ENCODE measurements around the gene SERPINH1. TPM values are rescaled to one million over a fixed set of nuclear protein-coding genes. Genes with fewer than 3 reads are reported as not detected.

The SERPINH1 gene
- polyA plus RNA-seq, 3 donors, result 1.6 to 4.6 (median 2.1) TPM

DNA sequence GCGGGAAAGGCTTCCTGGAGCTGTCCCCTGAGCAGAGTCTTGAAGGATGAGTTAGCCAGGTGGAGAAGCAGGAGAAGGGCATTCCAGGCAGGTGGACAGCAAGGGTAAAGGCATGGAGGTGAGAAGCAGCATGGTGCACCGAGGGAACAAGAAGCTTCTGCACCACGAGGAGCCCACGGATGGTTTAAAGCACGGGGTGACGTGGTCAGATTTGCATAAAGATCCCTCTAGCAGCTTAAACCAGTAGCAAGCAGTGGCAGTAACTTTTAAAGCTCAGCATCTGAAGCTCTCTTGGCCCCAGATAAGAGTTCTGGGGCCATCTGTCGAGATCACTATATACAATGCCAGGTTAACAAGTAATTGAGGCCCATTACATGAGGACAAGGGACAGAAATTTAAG lies 36.8 kb downstream of the SERPINH1 start:
- Histone ChIP-seq H3K9ac (ENCODE audit: insufficient read depth, low read length, poor library complexity, severe bottlenecking) (no peak overlapping the region), H4K20me1 (ENCODE audit: insufficient read depth, low read length) (no peaks in the 10 kb centered on the region), H3K36me3 (replicated peaks in 1 of 2; ENCODE audit: control insufficient read depth in 1 of 2, insufficient read depth in 2 of 2, low read length in 2 of 2) (no peaks in the 10 kb centered on the region), H3K79me2 (ENCODE audit: insufficient read depth, low read length) (no peaks in the 10 kb centered on the region), H3K4me1 (ENCODE audit: control insufficient read depth in 1 of 2, insufficient read depth in 2 of 2, low read length in 2 of 2) (peaks cover 9 to 11% of the 10 kb centered on the region in 2 donors), H2AFZ (ENCODE audit: insufficient read depth, low read depth, low read length, poor library complexity, severe bottlenecking) (no peak overlapping the region), H3K9me3 (replicated peaks in 1 of 2; ENCODE audit: control insufficient read depth in 1 of 2, insufficient read depth in 1 of 2, low read length in 2 of 2) (no peaks in the 10 kb centered on the region), H3K27ac (ENCODE audit: low read depth in 1 of 2, low read length in 2 of 2) (no peak overlapping the region), H3K4me2 (replicated peaks; ENCODE audit: extremely low read depth, low read length, poor library complexity, severe bottlenecking) (no peak overlapping the region), H3K27me3 (ENCODE audit: control insufficient read depth in 2 of 2, insufficient read depth in 2 of 2, low read length in 2 of 2) (no peaks in the 10 kb centered on the region), H3K4me3 (replicated peaks in 1 of 3; ENCODE audit: low read depth in 2 of 3, low read length in 3 of 3) (no peak overlapping the region)
- 76% methylated on average over 6 of the region's 7 CpGs for WGBS (ENCODE audit: insufficient coverage)
- TF ChIP-seq, protein P1, sequence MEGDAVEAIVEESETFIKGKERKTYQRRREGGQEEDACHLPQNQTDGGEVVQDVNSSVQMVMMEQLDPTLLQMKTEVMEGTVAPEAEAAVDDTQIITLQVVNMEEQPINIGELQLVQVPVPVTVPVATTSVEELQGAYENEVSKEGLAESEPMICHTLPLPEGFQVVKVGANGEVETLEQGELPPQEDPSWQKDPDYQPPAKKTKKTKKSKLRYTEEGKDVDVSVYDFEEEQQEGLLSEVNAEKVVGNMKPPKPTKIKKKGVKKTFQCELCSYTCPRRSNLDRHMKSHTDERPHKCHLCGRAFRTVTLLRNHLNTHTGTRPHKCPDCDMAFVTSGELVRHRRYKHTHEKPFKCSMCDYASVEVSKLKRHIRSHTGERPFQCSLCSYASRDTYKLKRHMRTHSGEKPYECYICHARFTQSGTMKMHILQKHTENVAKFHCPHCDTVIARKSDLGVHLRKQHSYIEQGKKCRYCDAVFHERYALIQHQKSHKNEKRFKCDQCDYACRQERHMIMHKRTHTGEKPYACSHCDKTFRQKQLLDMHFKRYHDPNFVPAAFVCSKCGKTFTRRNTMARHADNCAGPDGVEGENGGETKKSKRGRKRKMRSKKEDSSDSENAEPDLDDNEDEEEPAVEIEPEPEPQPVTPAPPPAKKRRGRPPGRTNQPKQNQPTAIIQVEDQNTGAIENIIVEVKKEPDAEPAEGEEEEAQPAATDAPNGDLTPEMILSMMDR (IDR thresholded peaks at IDR 0.05), result no peak
- Mint-ChIP-seq H3K27me3 (ENCODE audit: low read depth in 3 of 3) (peaks cover 0 to 10% (median 3%) of the 10 kb centered on the region in 3 donors), H3K4me1 (peaks cover 14% of the 10 kb centered on the region), H3K27ac (no peak overlapping the region), H3K9me3 (no peaks in the 10 kb centered on the region), H3K36me3 (no peaks in the 10 kb centered on the region), H3K4me3 (no peak overlapping the region)
- intact Hi-C loops (cut with micrococcal nuclease), result no loop called here
- no peak for DNase-seq

DNA sequence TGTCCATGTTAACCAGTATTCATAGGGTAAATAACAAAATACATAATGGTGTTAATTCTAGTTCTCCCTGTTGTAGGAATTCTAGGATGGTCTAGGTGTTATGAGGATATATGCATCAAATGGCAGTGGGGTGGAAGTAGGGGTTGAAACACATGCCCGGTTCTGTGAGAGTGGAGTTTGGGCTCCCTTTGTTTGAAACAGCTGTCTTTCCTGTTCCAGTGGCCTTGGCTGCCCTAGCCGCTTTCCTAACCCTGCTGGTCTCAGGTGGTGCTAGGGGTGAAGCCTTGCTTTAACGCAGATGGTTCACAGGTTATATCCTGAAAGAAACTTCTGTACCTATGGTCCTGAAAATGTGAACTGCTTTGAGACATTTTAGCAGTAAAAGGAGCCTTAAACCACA lies 38.3 kb downstream of the SERPINH1 start:
- H3K4me2 ChIP-seq (replicated peaks; ENCODE audit: extremely low read depth, low read length, poor library complexity, severe bottlenecking), result no peak overlapping the region
- no peaks in the 10 kb centered on the region for H3K79me2 ChIP-seq (ENCODE audit: insufficient read depth, low read length)
- Mint-ChIP-seq H3K4me3 (no peak overlapping the region), H3K36me3 (no peaks in the 10 kb centered on the region), H3K4me1 (peaks cover 17% of the 10 kb centered on the region), H3K27ac (no peak overlapping the region), H3K9me3 (no peaks in the 10 kb centered on the region), H3K27me3 (ENCODE audit: low read depth in 3 of 3) (peaks cover 0 to 5% (median 3%) of the 10 kb centered on the region in 3 donors)
- TF ChIP-seq, protein P1 (IDR thresholded peaks at IDR 0.05), result no peak
- H4K20me1 ChIP-seq (ENCODE audit: insufficient read depth, low read length), result no peaks in the 10 kb centered on the region
- H3K36me3 ChIP-seq (replicated peaks in 1 of 2; ENCODE audit: control insufficient read depth in 1 of 2, insufficient read depth in 2 of 2, low read length in 2 of 2), result no peaks in the 10 kb centered on the region
- H2AFZ ChIP-seq (ENCODE audit: insufficient read depth, low read depth, low read length, poor library complexity, severe bottlenecking), result no peak overlapping the region
- H3K27me3 ChIP-seq (ENCODE audit: control insufficient read depth in 2 of 2, insufficient read depth in 2 of 2, low read length in 2 of 2), result no peaks in the 10 kb centered on the region
- no peaks in the 10 kb centered on the region for H3K9me3 ChIP-seq (replicated peaks in 1 of 2; ENCODE audit: control insufficient read depth in 1 of 2, insufficient read depth in 1 of 2, low read length in 2 of 2)
- peaks cover 9 to 18% of the 10 kb centered on the region in 2 donors for H3K4me1 ChIP-seq (ENCODE audit: control insufficient read depth in 1 of 2, insufficient read depth in 2 of 2, low read length in 2 of 2)
- WGBS (ENCODE audit: insufficient coverage), result 96% methylated on average over 3 of the region's 3 CpGs
- H3K27ac ChIP-seq (ENCODE audit: low read depth in 1 of 2, low read length in 2 of 2), result no peak overlapping the region
- no peak for DNase-seq
- no peak overlapping the region for H3K9ac ChIP-seq (ENCODE audit: insufficient read depth, low read length, poor library complexity, severe bottlenecking)
- intact Hi-C loops (cut with micrococcal nuclease), result no loop called here
- no peak overlapping the region for H3K4me3 ChIP-seq (replicated peaks in 1 of 3; ENCODE audit: low read depth in 2 of 3, low read length in 3 of 3)
